GM19452 (cell line): ENCODE measurements around the gene TRIM36.

Experiments
- ATAC-seq: cut with Tn5 transposase; IDR thresholded peaks from one replicate; pipeline ENCODE4 v1.9.1; 2021; ENCODE audit not compliant: unreplicated experiment

TRIM36 gene

GRCh38 chr5:115166744-115167393 is 2.8 kb downstream of the TRIM36 start:
- no peak for ATAC-seq

- ATAC-seq: no peak
These were observed 3.9 kb downstream of the TRIM36 start for GRCh38 chr5:115165790-115166189.

GRCh38 chr5:115160975-115161475 is 8.7 kb downstream of the TRIM36 start:
- ATAC-seq: no peak

GRCh38 chr5:115151208-115151805 is 18.4 kb downstream of the TRIM36 start:
- ATAC-seq: no peak

- no peak for ATAC-seq
These were observed 19.2 kb downstream of the TRIM36 start for GRCh38 chr5:115150512-115150911.

GRCh38 chr5:115147052-115147451 is 22.7 kb downstream of the TRIM36 start:
- ATAC-seq: no peak

GRCh38 chr5:115136294-115136693 is 33.4 kb downstream of the TRIM36 start:
- ATAC-seq: no peak

- ATAC-seq: no peak
These were observed 37.2 kb downstream of the TRIM36 start for GRCh38 chr5:115132465-115132864.

- ATAC-seq: no peak
These were observed 43.4 kb downstream of the TRIM36 start for GRCh38 chr5:115126303-115126702.

- no peak for ATAC-seq
These were observed 45.0 kb downstream of the TRIM36 start for GRCh38 chr5:115124741-115125140.

GRCh38 chr5:115116001-115116400 is 53.7 kb downstream of the TRIM36 start:
- no peak for ATAC-seq

- ATAC-seq: no peak
These were observed 59.9 kb downstream of the TRIM36 start for GRCh38 chr5:115109840-115110239.

GRCh38 chr5:115109356-115109755 is 60.4 kb downstream of the TRIM36 start:
- ATAC-seq: no peak

GRCh38 chr5:115100319-115100955 is 69.3 kb downstream of the TRIM36 start:
- no peak for ATAC-seq

GRCh38 chr5:115098041-115098702 is 71.5 kb downstream of the TRIM36 start:
- peak; percentile 74 for ATAC-seq

- no peak for ATAC-seq
These were observed 72.5 kb downstream of the TRIM36 start for GRCh38 chr5:115097236-115097635.

- ATAC-seq: no peak
These were observed 73.5 kb downstream of the TRIM36 start for GRCh38 chr5:115096034-115096769.

- ATAC-seq: no peak
These were observed 81.8 kb downstream of the TRIM36 start for GRCh38 chr5:115087951-115088350.

GRCh38 chr5:115086473-115086872 is 83.2 kb downstream of the TRIM36 start:
- no peak for ATAC-seq

GRCh38 chr5:115084246-115084793 is 85.4 kb downstream of the TRIM36 start:
- no peak for ATAC-seq
